ENCODE data around the gene IDUA. TPM values are rescaled to one million over a fixed set of nuclear protein-coding genes. Genes with fewer than 3 reads are reported as not detected.
"Not testable (repeated sequence)": the region's sequence is repeated elsewhere in the genome, so short reads cannot be mapped to it uniquely, and the experiment has no call there.

IDUA gene
- total RNA-seq: 1.0 TPM

GRCh38 chr4:986879-987623, at the start of gene IDUA:
IDUA (plus strand) TSS chr4:987044; CDS start chr4:987085, 41 bp downstream.
- no peak within 1 kb of the TSS for H3K27ac ChIP-seq (ENCODE audit: low read depth, low read length)
- no peaks in the 10 kb centered on the region for H3K27me3 ChIP-seq (ENCODE audit: control insufficient read depth in 3 of 3, insufficient read depth in 3 of 3, low read length in 3 of 3)
- peaks cover 6% of the 10 kb centered on the region in 3 donors for H3K36me3 ChIP-seq (ENCODE audit: control insufficient read depth in 3 of 3, insufficient read depth in 3 of 3, low read length in 3 of 3)
- H3K9ac ChIP-seq (ENCODE audit: low read depth in 1 of 3, low read length in 3 of 3): peak within 1 kb of the TSS; percentile 61 to 89 (median 69)
- peak within 1 kb of the TSS; percentile 83 to 86 (median 85) for H3K4me3 ChIP-seq (ENCODE audit: low read length in 3 of 3)
- no peaks in the 10 kb centered on the region for H3K9me3 ChIP-seq (ENCODE audit: control insufficient read depth in 3 of 3, low read length in 3 of 3)
- H3K4me1 ChIP-seq (ENCODE audit: control insufficient read depth in 3 of 3, insufficient read depth in 3 of 3, low read length in 3 of 3): peaks cover 15 to 26% (median 17%) of the 10 kb centered on the region in 3 donors

GRCh38 chr4:939508-939907, 47.3 kb upstream of the IDUA start:
- not testable (repeated sequence) for H3K4me1 ChIP-seq (ENCODE audit: control insufficient read depth in 3 of 3, insufficient read depth in 3 of 3, low read length in 3 of 3); H3K27me3 ChIP-seq (ENCODE audit: control insufficient read depth in 3 of 3, insufficient read depth in 3 of 3, low read length in 3 of 3); H3K9me3 ChIP-seq (ENCODE audit: control insufficient read depth in 3 of 3, low read length in 3 of 3); H3K27ac ChIP-seq (ENCODE audit: low read depth, low read length); H3K4me3 ChIP-seq (ENCODE audit: low read length in 3 of 3); H3K9ac ChIP-seq (ENCODE audit: low read depth in 1 of 3, low read length in 3 of 3); H3K36me3 ChIP-seq (ENCODE audit: control insufficient read depth in 3 of 3, insufficient read depth in 3 of 3, low read length in 3 of 3)

- Histone ChIP-seq H3K4me3 (ENCODE audit: low read length in 3 of 3) (no peak overlapping the region), H3K27ac (ENCODE audit: low read depth, low read length) (no peak overlapping the region), H3K9ac (ENCODE audit: low read depth in 1 of 3, low read length in 3 of 3) (no peak overlapping the region), H3K4me1 (ENCODE audit: control insufficient read depth in 3 of 3, insufficient read depth in 3 of 3, low read length in 3 of 3) (no peaks in the 10 kb centered on the region), H3K9me3 (ENCODE audit: control insufficient read depth in 3 of 3, low read length in 3 of 3) (no peaks in the 10 kb centered on the region), H3K27me3 (ENCODE audit: control insufficient read depth in 3 of 3, insufficient read depth in 3 of 3, low read length in 3 of 3) (no peaks in the 10 kb centered on the region), H3K36me3 (ENCODE audit: control insufficient read depth in 3 of 3, insufficient read depth in 3 of 3, low read length in 3 of 3) (peaks cover 0 to 2% (median 0%) of the 10 kb centered on the region in 3 donors)
These were observed 41.4 kb upstream of the IDUA start for GRCh38 chr4:945274-946102.

GRCh38 chr4:946103-946450, 40.8 kb upstream of the IDUA start:
- Histone ChIP-seq H3K27me3 (ENCODE audit: control insufficient read depth in 3 of 3, insufficient read depth in 3 of 3, low read length in 3 of 3) (no peaks in the 10 kb centered on the region), H3K4me1 (ENCODE audit: control insufficient read depth in 3 of 3, insufficient read depth in 3 of 3, low read length in 3 of 3) (peaks cover 0 to 2% (median under 1%) of the 10 kb centered on the region in 3 donors), H3K27ac (ENCODE audit: low read depth, low read length) (no peak overlapping the region), H3K9me3 (ENCODE audit: control insufficient read depth in 3 of 3, low read length in 3 of 3) (no peaks in the 10 kb centered on the region), H3K4me3 (ENCODE audit: low read length in 3 of 3) (no peak overlapping the region), H3K36me3 (ENCODE audit: control insufficient read depth in 3 of 3, insufficient read depth in 3 of 3, low read length in 3 of 3) (peaks cover 0 to 2% (median 0%) of the 10 kb centered on the region in 3 donors), H3K9ac (ENCODE audit: low read depth in 1 of 3, low read length in 3 of 3) (no peak overlapping the region)

GRCh38 chr4:946517-947471, 40.0 kb upstream of the IDUA start:
- Histone ChIP-seq H3K4me3 (ENCODE audit: low read length in 3 of 3) (no peak overlapping the region), H3K27ac (ENCODE audit: low read depth, low read length) (no peak overlapping the region), H3K27me3 (ENCODE audit: control insufficient read depth in 3 of 3, insufficient read depth in 3 of 3, low read length in 3 of 3) (no peaks in the 10 kb centered on the region), H3K9ac (ENCODE audit: low read depth in 1 of 3, low read length in 3 of 3) (no peak overlapping the region), H3K36me3 (ENCODE audit: control insufficient read depth in 3 of 3, insufficient read depth in 3 of 3, low read length in 3 of 3) (peaks cover 0 to 6% (median 0%) of the 10 kb centered on the region in 3 donors), H3K4me1 (ENCODE audit: control insufficient read depth in 3 of 3, insufficient read depth in 3 of 3, low read length in 3 of 3) (peaks cover 0 to 6% (median 5%) of the 10 kb centered on the region in 3 donors), H3K9me3 (ENCODE audit: control insufficient read depth in 3 of 3, low read length in 3 of 3) (no peaks in the 10 kb centered on the region)

GRCh38 chr4:947491-947971, 39.3 kb upstream of the IDUA start:
- no peaks in the 10 kb centered on the region for H3K9me3 ChIP-seq (ENCODE audit: control insufficient read depth in 3 of 3, low read length in 3 of 3)
- peaks cover 0 to 6% (median 5%) of the 10 kb centered on the region in 3 donors for H3K4me1 ChIP-seq (ENCODE audit: control insufficient read depth in 3 of 3, insufficient read depth in 3 of 3, low read length in 3 of 3)
- H3K4me3 ChIP-seq (ENCODE audit: low read length in 3 of 3): no peak overlapping the region
- no peak overlapping the region for H3K9ac ChIP-seq (ENCODE audit: low read depth in 1 of 3, low read length in 3 of 3)
- H3K36me3 ChIP-seq (ENCODE audit: control insufficient read depth in 3 of 3, insufficient read depth in 3 of 3, low read length in 3 of 3): peaks cover 0 to 6% (median 0%) of the 10 kb centered on the region in 3 donors
- no peaks in the 10 kb centered on the region for H3K27me3 ChIP-seq (ENCODE audit: control insufficient read depth in 3 of 3, insufficient read depth in 3 of 3, low read length in 3 of 3)
- H3K27ac ChIP-seq (ENCODE audit: low read depth, low read length): no peak overlapping the region

- Histone ChIP-seq H3K9ac (ENCODE audit: low read depth in 1 of 3, low read length in 3 of 3) (no peak overlapping the region), H3K4me3 (ENCODE audit: low read length in 3 of 3) (no peak overlapping the region), H3K4me1 (ENCODE audit: control insufficient read depth in 3 of 3, insufficient read depth in 3 of 3, low read length in 3 of 3) (peaks cover 0 to 6% (median 5%) of the 10 kb centered on the region in 3 donors), H3K27me3 (ENCODE audit: control insufficient read depth in 3 of 3, insufficient read depth in 3 of 3, low read length in 3 of 3) (no peaks in the 10 kb centered on the region), H3K36me3 (ENCODE audit: control insufficient read depth in 3 of 3, insufficient read depth in 3 of 3, low read length in 3 of 3) (peaks cover 4 to 11% (median 4%) of the 10 kb centered on the region in 3 donors), H3K27ac (ENCODE audit: low read depth, low read length) (no peak overlapping the region), H3K9me3 (ENCODE audit: control insufficient read depth in 3 of 3, low read length in 3 of 3) (no peaks in the 10 kb centered on the region)
These were observed 38.5 kb upstream of the IDUA start for GRCh38 chr4:948101-948935.

GRCh38 chr4:948936-949300, 37.9 kb upstream of the IDUA start:
- peaks cover 6 to 15% (median 8%) of the 10 kb centered on the region in 3 donors for H3K36me3 ChIP-seq (ENCODE audit: control insufficient read depth in 3 of 3, insufficient read depth in 3 of 3, low read length in 3 of 3)
- H3K4me1 ChIP-seq (ENCODE audit: control insufficient read depth in 3 of 3, insufficient read depth in 3 of 3, low read length in 3 of 3): peaks cover 0 to 6% (median 5%) of the 10 kb centered on the region in 3 donors
- no peak overlapping the region for H3K4me3 ChIP-seq (ENCODE audit: low read length in 3 of 3)
- H3K9ac ChIP-seq (ENCODE audit: low read depth in 1 of 3, low read length in 3 of 3): no peak overlapping the region
- H3K27me3 ChIP-seq (ENCODE audit: control insufficient read depth in 3 of 3, insufficient read depth in 3 of 3, low read length in 3 of 3): no peaks in the 10 kb centered on the region
- no peaks in the 10 kb centered on the region for H3K9me3 ChIP-seq (ENCODE audit: control insufficient read depth in 3 of 3, low read length in 3 of 3)
- no peak overlapping the region for H3K27ac ChIP-seq (ENCODE audit: low read depth, low read length)

- H3K27ac ChIP-seq (ENCODE audit: low read depth, low read length): no peak overlapping the region
- H3K9me3 ChIP-seq (ENCODE audit: control insufficient read depth in 3 of 3, low read length in 3 of 3): no peaks in the 10 kb centered on the region
- H3K4me1 ChIP-seq (ENCODE audit: control insufficient read depth in 3 of 3, insufficient read depth in 3 of 3, low read length in 3 of 3): peaks cover 0 to 6% (median 5%) of the 10 kb centered on the region in 3 donors
- H3K9ac ChIP-seq (ENCODE audit: low read depth in 1 of 3, low read length in 3 of 3): no peak overlapping the region
- no peak overlapping the region for H3K4me3 ChIP-seq (ENCODE audit: low read length in 3 of 3)
- H3K36me3 ChIP-seq (ENCODE audit: control insufficient read depth in 3 of 3, insufficient read depth in 3 of 3, low read length in 3 of 3): peaks cover 8 to 19% (median 11%) of the 10 kb centered on the region in 3 donors
- H3K27me3 ChIP-seq (ENCODE audit: control insufficient read depth in 3 of 3, insufficient read depth in 3 of 3, low read length in 3 of 3): no peaks in the 10 kb centered on the region
These were observed 37.2 kb upstream of the IDUA start for GRCh38 chr4:949656-950055.

Data from skeletal muscle tissue (tissue), 4 donors.